Esophagus muscularis mucosa (tissue), 3 donors: ENCODE data around the gene BAIAP2L1.

Source experiments
- CTCF ChIP-seq, 3 experiments: fragments of 200-600 bp in 2 of 3; fragments of 450-650 bp in 1 of 3; sonication (generic) in 2 of 3; IDR thresholded peaks; one replicate each; pipeline ENCODE4 v1.5.1; 2017 to 2019; ENCODE audit warnings: antibody characterized with exemption in 3 of 3, mild to moderate bottlenecking in 2 of 3, moderate library complexity in 1 of 3
- POLR2A ChIP-seq: fragments of 450-650 bp; IDR thresholded peaks from one replicate; pipeline ENCODE4 v1.6.1; 2017; ENCODE audit warnings: antibody characterized with exemption, moderate library complexity, mild to moderate bottlenecking, low read depth

GRCh38 chr7:98346515-98347069 is 54.3 kb downstream of the BAIAP2L1 start:
- no peak for TF ChIP-seq POLR2A
- no peak for TF ChIP-seq CTCF (IDR thresholded peaks at IDR 0.05)
